ENCODE results near the gene IYD.

Gene IYD

DNA sequence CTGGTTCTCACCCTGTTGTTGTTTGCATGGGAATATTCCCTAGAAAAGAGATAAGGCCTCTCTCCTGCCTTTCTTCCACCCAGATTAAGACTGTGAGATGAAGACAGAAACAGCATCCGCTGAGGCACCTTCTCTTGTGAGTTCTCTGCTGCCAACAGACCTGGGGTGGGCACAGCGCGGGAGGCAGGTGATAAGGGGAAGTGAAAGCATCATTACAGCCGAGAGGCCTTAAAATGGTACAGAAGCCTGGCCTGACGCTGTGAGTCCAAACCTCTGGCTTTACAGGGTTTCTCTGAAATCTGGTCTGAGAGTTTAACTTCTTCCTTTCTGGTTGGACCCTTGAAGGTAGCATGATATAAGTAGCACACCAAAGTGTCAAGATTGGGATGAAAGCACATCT is 21.0 kb upstream of the IYD start (continued):
- TF ChIP-seq, protein P1, sequence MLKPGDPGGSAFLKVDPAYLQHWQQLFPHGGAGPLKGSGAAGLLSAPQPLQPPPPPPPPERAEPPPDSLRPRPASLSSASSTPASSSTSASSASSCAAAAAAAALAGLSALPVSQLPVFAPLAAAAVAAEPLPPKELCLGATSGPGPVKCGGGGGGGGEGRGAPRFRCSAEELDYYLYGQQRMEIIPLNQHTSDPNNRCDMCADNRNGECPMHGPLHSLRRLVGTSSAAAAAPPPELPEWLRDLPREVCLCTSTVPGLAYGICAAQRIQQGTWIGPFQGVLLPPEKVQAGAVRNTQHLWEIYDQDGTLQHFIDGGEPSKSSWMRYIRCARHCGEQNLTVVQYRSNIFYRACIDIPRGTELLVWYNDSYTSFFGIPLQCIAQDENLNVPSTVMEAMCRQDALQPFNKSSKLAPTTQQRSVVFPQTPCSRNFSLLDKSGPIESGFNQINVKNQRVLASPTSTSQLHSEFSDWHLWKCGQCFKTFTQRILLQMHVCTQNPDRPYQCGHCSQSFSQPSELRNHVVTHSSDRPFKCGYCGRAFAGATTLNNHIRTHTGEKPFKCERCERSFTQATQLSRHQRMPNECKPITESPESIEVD (tag by site-specific recombination; IDR thresholded peaks at IDR 0.05) = no peak

DNA sequence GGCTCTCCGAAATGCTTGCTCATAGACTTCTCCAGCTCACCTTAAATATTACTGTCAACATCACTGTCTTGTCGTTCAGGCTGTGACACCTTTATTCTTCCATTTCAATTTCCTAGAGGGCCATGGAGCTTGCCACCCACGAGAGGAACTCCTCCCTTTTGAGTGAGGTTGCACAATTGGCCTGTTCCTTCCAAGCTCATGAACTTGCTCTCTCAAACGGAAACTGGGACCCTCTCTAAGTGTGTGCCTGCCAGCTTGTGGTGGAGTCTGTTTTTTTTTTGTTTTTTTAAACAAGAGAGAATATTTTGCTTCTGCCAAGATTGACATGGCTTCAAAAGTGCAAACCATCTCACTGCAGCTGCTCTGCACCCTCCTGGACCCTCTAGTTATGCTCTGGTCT is 19.3 kb upstream of the IYD start:
- ChIA-PET CTCF (interaction anchor here (0.6 to 5.4 kb wide), 5 partner anchors 45 to 409 kb away, joined by 3 to 56 read pairs (median 3); no protein-coding TSS in a partner anchor), POLR2A (no interaction called here)
- H3K36me3 ChIP-seq (ENCODE audit: control insufficient read depth in 2 of 2, insufficient read depth in 1 of 2, low read length in 2 of 2) = no peaks in the 10 kb centered on the region
- TF ChIP-seq, protein P2, sequence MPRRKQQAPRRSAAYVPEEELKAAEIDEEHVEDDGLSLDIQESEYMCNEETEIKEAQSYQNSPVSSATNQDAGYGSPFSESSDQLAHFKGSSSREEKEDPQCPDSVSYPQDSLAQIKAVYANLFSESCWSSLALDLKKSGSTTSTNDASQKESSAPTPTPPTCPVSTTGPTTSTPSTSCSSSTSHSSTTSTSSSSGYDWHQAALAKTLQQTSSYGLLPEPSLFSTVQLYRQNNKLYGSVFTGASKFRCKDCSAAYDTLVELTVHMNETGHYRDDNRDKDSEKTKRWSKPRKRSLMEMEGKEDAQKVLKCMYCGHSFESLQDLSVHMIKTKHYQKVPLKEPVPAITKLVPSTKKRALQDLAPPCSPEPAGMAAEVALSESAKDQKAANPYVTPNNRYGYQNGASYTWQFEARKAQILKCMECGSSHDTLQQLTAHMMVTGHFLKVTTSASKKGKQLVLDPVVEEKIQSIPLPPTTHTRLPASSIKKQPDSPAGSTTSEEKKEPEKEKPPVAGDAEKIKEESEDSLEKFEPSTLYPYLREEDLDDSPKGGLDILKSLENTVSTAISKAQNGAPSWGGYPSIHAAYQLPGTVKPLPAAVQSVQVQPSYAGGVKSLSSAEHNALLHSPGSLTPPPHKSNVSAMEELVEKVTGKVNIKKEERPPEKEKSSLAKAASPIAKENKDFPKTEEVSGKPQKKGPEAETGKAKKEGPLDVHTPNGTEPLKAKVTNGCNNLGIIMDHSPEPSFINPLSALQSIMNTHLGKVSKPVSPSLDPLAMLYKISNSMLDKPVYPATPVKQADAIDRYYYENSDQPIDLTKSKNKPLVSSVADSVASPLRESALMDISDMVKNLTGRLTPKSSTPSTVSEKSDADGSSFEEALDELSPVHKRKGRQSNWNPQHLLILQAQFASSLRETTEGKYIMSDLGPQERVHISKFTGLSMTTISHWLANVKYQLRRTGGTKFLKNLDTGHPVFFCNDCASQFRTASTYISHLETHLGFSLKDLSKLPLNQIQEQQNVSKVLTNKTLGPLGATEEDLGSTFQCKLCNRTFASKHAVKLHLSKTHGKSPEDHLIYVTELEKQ (tag by site-specific recombination; IDR thresholded peaks at IDR 0.05; ENCODE audit: borderline replicate concordance) = no peak
- TF ChIP-seq, protein P3, sequence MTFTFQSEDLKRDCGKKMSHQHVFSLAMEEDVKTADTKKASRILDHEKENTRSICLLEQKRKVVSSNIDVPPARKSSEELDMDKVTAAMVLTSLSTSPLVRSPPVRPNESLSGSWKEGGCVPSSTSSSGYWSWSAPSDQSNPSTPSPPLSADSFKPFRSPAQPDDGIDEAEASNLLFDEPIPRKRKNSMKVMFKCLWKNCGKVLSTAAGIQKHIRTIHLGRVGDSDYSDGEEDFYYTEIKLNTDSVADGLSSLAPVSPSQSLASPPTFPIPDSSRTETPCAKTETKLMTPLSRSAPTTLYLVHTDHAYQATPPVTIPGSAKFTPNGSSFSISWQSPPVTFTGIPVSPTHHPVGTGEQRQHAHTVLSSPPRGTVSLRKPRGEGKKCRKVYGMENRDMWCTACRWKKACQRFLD (tag by site-specific recombination; IDR thresholded peaks at IDR 0.05) = no peak
- TF ChIP-seq, protein P4, sequence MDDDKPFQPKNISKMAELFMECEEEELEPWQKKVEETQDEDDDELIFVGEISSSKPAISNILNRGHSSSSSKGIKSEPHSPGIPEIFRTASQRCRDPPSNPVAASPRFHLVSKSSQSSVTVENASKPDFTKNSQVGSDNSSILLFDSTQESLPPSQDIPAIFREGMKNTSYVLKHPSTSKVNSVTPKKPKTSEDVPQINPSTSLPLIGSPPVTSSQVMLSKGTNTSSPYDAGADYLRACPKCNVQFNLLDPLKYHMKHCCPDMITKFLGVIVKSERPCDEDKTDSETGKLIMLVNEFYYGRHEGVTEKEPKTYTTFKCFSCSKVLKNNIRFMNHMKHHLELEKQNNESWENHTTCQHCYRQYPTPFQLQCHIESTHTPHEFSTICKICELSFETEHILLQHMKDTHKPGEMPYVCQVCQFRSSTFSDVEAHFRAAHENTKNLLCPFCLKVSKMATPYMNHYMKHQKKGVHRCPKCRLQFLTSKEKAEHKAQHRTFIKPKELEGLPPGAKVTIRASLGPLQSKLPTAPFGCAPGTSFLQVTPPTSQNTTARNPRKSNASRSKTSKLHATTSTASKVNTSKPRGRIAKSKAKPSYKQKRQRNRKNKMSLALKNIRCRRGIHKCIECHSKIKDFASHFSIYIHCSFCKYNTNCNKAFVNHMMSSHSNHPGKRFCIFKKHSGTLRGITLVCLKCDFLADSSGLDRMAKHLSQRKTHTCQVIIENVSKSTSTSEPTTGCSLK (tag by site-specific recombination; IDR thresholded peaks at IDR 0.05) = no peak
- TF ChIP-seq, protein P5, sequence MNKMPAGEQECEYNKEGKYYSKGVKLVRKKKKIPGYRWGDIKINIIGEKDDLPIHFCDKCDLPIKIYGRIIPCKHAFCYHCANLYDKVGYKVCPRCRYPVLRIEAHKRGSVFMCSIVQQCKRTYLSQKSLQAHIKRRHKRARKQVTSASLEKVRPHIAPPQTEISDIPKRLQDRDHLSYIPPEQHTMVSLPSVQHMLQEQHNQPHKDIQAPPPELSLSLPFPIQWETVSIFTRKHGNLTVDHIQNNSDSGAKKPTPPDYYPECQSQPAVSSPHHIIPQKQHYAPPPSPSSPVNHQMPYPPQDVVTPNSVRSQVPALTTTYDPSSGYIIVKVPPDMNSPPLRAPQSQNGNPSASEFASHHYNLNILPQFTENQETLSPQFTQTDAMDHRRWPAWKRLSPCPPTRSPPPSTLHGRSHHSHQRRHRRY (tag by site-specific recombination; IDR thresholded peaks at IDR 0.05) = no peak
- no peak for TF ChIP-seq ZNF792 (tag by site-specific recombination; IDR thresholded peaks at IDR 0.05)
- TF ChIP-seq ZNF239 (tag by site-specific recombination; IDR thresholded peaks at IDR 0.05) = no peak
- TF ChIP-seq, protein P6, sequence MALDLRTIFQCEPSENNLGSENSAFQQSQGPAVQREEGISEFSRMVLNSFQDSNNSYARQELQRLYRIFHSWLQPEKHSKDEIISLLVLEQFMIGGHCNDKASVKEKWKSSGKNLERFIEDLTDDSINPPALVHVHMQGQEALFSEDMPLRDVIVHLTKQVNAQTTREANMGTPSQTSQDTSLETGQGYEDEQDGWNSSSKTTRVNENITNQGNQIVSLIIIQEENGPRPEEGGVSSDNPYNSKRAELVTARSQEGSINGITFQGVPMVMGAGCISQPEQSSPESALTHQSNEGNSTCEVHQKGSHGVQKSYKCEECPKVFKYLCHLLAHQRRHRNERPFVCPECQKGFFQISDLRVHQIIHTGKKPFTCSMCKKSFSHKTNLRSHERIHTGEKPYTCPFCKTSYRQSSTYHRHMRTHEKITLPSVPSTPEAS (tag by site-specific recombination; IDR thresholded peaks at IDR 0.05) = no peak
- TF ChIP-seq, protein P7, sequence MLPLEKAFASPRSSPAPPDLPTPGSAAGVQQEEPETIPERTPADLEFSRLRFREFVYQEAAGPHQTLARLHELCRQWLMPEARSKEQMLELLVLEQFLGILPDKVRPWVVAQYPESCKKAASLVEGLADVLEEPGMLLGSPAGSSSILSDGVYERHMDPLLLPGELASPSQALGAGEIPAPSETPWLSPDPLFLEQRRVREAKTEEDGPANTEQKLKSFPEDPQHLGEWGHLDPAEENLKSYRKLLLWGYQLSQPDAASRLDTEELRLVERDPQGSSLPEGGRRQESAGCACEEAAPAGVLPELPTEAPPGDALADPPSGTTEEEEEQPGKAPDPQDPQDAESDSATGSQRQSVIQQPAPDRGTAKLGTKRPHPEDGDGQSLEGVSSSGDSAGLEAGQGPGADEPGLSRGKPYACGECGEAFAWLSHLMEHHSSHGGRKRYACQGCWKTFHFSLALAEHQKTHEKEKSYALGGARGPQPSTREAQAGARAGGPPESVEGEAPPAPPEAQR (tag by site-specific recombination; IDR thresholded peaks at IDR 0.05) = no peak
- TF ChIP-seq ZXDB (tag by site-specific recombination; IDR thresholded peaks at IDR 0.05) = no peak
- TF ChIP-seq ZNF155 (tag by site-specific recombination; IDR thresholded peaks at IDR 0.05) = no peak
- no peak for TF ChIP-seq ZNF16 (tag by site-specific recombination; IDR thresholded peaks at IDR 0.05; ENCODE audit: low read depth)
- no peak for TF ChIP-seq ZBTB7A (tag by site-specific recombination; IDR thresholded peaks at IDR 0.05; ENCODE audit: low read depth)
- TF ChIP-seq SP2 (tag by site-specific recombination; IDR thresholded peaks at IDR 0.05) = no peak
- no peak for TF ChIP-seq ZBTB48 (tag by site-specific recombination; IDR thresholded peaks at IDR 0.05)
- no peak for TF ChIP-seq ZSCAN30 (tag by site-specific recombination; IDR thresholded peaks at IDR 0.05)
- TF ChIP-seq KLF16 (tag by site-specific recombination; IDR thresholded peaks at IDR 0.05) = no peak
- no peak overlapping the region for H3K4me3 ChIP-seq (ENCODE audit: low read depth, low read length)
- no peaks in the 10 kb centered on the region for H3K9me3 ChIP-seq (ENCODE audit: control insufficient read depth, insufficient read depth, low read depth, low read length)
- H3K27ac ChIP-seq (ENCODE audit: extremely low read depth, low read depth, low read length) = no peak overlapping the region
- peaks cover 8% of the 10 kb centered on the region for H3K4me1 ChIP-seq (ENCODE audit: control insufficient read depth, insufficient read depth, low read length)

Data from HEK293 (cell line).